B cell (primary cell): ENCODE data around the gene ARHGEF10L. TPM values are rescaled to one million over a fixed set of nuclear protein-coding genes. Genes with fewer than 3 reads are reported as not detected.

Experiments
- ATAC-seq: fragments of 200-7000 bp; cut with Tn5 transposase; one replicate; pipeline ENCODE4 v1.10.0; 2021; ENCODE audit warnings: low read depth, mild to moderate bottlenecking, moderate number of reproducible peaks, moderate library complexity
- CTCF ChIA-PET: fragments of 350-600 bp; sonication (Branson Sonifier 250); formaldehyde crosslinking; loops from one replicate; lab custom pipeline; 2021; ENCODE audit warnings: antibody characterized with exemption, inconsistent platforms; lab: Charles Lee
- POLR2A ChIA-PET: fragments of 350-600 bp; sonication (Branson Sonifier 250); formaldehyde crosslinking; loops from one replicate; lab custom pipeline; 2021; ENCODE audit warnings: antibody characterized with exemption; lab: Charles Lee
- DNase-seq: peaks from one replicate; pipeline ENCODE4 v3.0.0; 2013
- H2AFZ ChIP-seq: 2 replicates; pipeline ENCODE4 v1.6.1; 2012; ENCODE audit warnings: mild to moderate bottlenecking, low read depth, low read length; ENCODE audit not compliant: insufficient read depth, poor library complexity, severe bottlenecking
- H3K27ac ChIP-seq, 2 donors: 1 replicate in 1 of 2; 2 replicates in 1 of 2; pipeline ENCODE4 v1.5.1; 2012 to 2013; ENCODE audit warnings: low read length in 2 of 2, mild to moderate bottlenecking in 2 of 2, moderate library complexity in 1 of 2
- H3K27me3 ChIP-seq, 4 experiments: fragments of 200-600 bp in 1 of 4; sonication (generic) in 1 of 4; replicated peaks in 1 of 4; 1 replicate in 2 of 4; 2 replicates in 2 of 4; pipeline versions ENCODE4 v1.6.1 to v1.7.0; 2013 to 2016; ENCODE audit warnings: low read length in 3 of 4, mild to moderate bottlenecking in 2 of 4, mixed read lengths in 1 of 4, moderate library complexity in 1 of 4; ENCODE audit not compliant: insufficient read depth in 4 of 4, control insufficient read depth in 3 of 4; ENCODE audit errors: control extremely low read depth in 1 of 4
- H3K36me3 ChIP-seq, 2 experiments: replicated peaks in 1 of 2; 1 replicate in 1 of 2; 2 replicates in 1 of 2; pipeline versions ENCODE4 v1.6.1 to v1.7.1; 2013; ENCODE audit warnings: low read length in 1 of 2; ENCODE audit not compliant: insufficient read depth in 2 of 2, control insufficient read depth in 1 of 2; ENCODE audit errors: control extremely low read depth in 1 of 2, extremely low read depth in 1 of 2
- H3K4me1 ChIP-seq, 2 donors: fragments of 200-600 bp in 1 of 2; sonication (generic) in 1 of 2; 1 replicate in 1 of 2; 2 replicates in 1 of 2; pipeline versions ENCODE4 v1.5.1 to v1.6.1; 2013 to 2017; ENCODE audit warnings: low read length in 2 of 2; ENCODE audit not compliant: control insufficient read depth in 2 of 2, insufficient read depth in 2 of 2
- H3K4me2 ChIP-seq: replicated peaks from 2 replicates; pipeline ENCODE3; 2012; ENCODE audit warnings: mild to moderate bottlenecking, low read depth, low read length; ENCODE audit not compliant: poor library complexity, severe bottlenecking
- H3K4me3 ChIP-seq, 5 experiments: fragments of 200-600 bp in 1 of 5; sonication (generic) in 1 of 5; 1 replicate in 3 of 5; 2 replicates in 2 of 5; pipeline versions ENCODE4 v1.5.1 to v1.7.0; 2011 to 2016; ENCODE audit warnings: low read length in 4 of 5, mild to moderate bottlenecking in 4 of 5, low read depth in 2 of 5, control low read depth in 1 of 5, moderate library complexity in 1 of 5; ENCODE audit not compliant: insufficient read depth in 1 of 5; ENCODE audit errors: control extremely low read depth in 1 of 5, extremely low read depth in 1 of 5
- H3K79me2 ChIP-seq: fragments of 200-600 bp; sonication (generic); one replicate; pipeline ENCODE4 v1.6.0; 2016; ENCODE audit warnings: low read length; ENCODE audit not compliant: control insufficient read depth, insufficient read depth
- H3K9ac ChIP-seq: fragments of 200-600 bp; sonication (generic); 2 replicates; pipeline ENCODE4 v1.6.1; 2017; ENCODE audit warnings: mild to moderate bottlenecking, low read length, moderate library complexity
- H3K9me3 ChIP-seq, 3 donors: one replicate each; pipeline versions ENCODE4 v1.6.1 to v1.7.1; 2013; ENCODE audit warnings: low read length in 2 of 3; ENCODE audit not compliant: control insufficient read depth in 2 of 3, insufficient read depth in 1 of 3; ENCODE audit errors: control extremely low read depth in 1 of 3
- H4K20me1 ChIP-seq: 2 replicates; pipeline ENCODE4 v1.6.0; 2012; ENCODE audit warnings: mild to moderate bottlenecking, low read length; ENCODE audit not compliant: insufficient read depth, control insufficient read depth, poor library complexity, severe bottlenecking
- H3K27ac Mint-ChIP-seq: one replicate; pipeline ENCODE4 v1.8.0; 2021; ENCODE audit warnings: mixed read lengths
- H3K27me3 Mint-ChIP-seq: one replicate; pipeline ENCODE4 v1.8.0; 2021; ENCODE audit warnings: mixed read lengths
- H3K4me1 Mint-ChIP-seq: one replicate; pipeline ENCODE4 v1.8.0; 2021; ENCODE audit warnings: mixed read lengths
- H3K4me3 Mint-ChIP-seq: one replicate; pipeline ENCODE4 v1.8.0; 2021; ENCODE audit warnings: mixed read lengths
- H3K9me3 Mint-ChIP-seq: one replicate; pipeline ENCODE4 v1.8.0; 2022; ENCODE audit warnings: mixed read lengths; ENCODE audit not compliant: insufficient read depth
- CTCF ChIP-seq: fragments of 200-600 bp; IDR thresholded peaks from one replicate; pipeline ENCODE4 v1.8.0; 2022; ENCODE audit warnings: antibody characterized with exemption, mild to moderate bottlenecking
- EZH2 ChIP-seq: IDR thresholded peaks from 2 replicates; pipeline ENCODE4 v1.6.1; 2012; ENCODE audit warnings: borderline replicate concordance, low read depth, mild to moderate bottlenecking, moderate library complexity, low read length; ENCODE audit not compliant: insufficient read depth, poor library complexity, severe bottlenecking
- WGBS: methylation state at CpG from one replicate; pipeline ENCODE4 v1.1.5; 2013; ENCODE audit warnings: missing lambda C conversion rate; ENCODE audit not compliant: insufficient coverage; 5-methylcytosine and 5-hydroxymethylcytosine counted together
- intact Hi-C: fragments of 100-400 bp; cut with micrococcal nuclease; formaldehyde crosslinking; loops from one replicate; pipeline ENCODE4 v1.10.0; 2022
- polyA plus RNA-seq: library from polyadenylated mRNA; depleted of rRNA; stranded (reverse); fragments of >200 nt; gene quantifications from 2 replicates; pipeline ENCODE4 v1.2.3, GENCODE V29; 2012
- total RNA-seq, 2 donors: library from RNA; stranded (reverse); fragments of 120-200 nt in 1 of 2; gene quantifications; 1 replicate in 1 of 2; 2 replicates in 1 of 2; pipeline versions ENCODE4 v1.2.3 to v1.2.4, GENCODE V29; 2013 to 2022

The ARHGEF10L gene
- total and polyA plus RNA-seq, 2 donors (not counting 1 experiment from before 2014, with no cell fraction given): 2.0 to 4.9 TPM

GRCh38 chr1:17729909-17730308, 190.4 kb downstream of the ARHGEF10L start:
- ChIA-PET CTCF (no interaction called here), POLR2A (no interaction called here)
- Histone ChIP-seq H3K27me3 (no peaks in the 10 kb centered on the region), H3K79me2 (no peaks in the 10 kb centered on the region), H3K9ac (no peak overlapping the region), H4K20me1 (no peaks in the 10 kb centered on the region), H3K4me1 (no peaks in the 10 kb centered on the region), H3K4me3 (no peak overlapping the region), H3K4me2 (no peak overlapping the region), H2AFZ (no peak overlapping the region), H3K36me3 (no peaks in the 10 kb centered on the region), H3K27ac (no peak overlapping the region), H3K9me3 (peaks cover 0 to 13% (median 0%) of the 10 kb centered on the region in 3 donors)
- H3K4me3 Mint-ChIP-seq: no peak overlapping the region
- peaks cover 8% of the 10 kb centered on the region for H3K27me3 Mint-ChIP-seq
- ATAC-seq (no peak), DNase-seq (no peak)
- no peaks in the 10 kb centered on the region for H3K9me3 Mint-ChIP-seq
- H3K4me1 Mint-ChIP-seq: no peaks in the 10 kb centered on the region
- intact Hi-C loops: no loop called here
- no peak for TF ChIP-seq CTCF
- TF ChIP-seq EZH2: no peak
- H3K27ac Mint-ChIP-seq: no peak overlapping the region
- WGBS: 84% methylated on average over 7 of the region's 10 CpGs

- Mint-ChIP-seq H3K27me3 (peaks cover 5% of the 10 kb centered on the region), H3K9me3 (no peaks in the 10 kb centered on the region), H3K4me1 (no peaks in the 10 kb centered on the region), H3K27ac (no peak overlapping the region), H3K4me3 (no peak overlapping the region)
- H3K79me2 ChIP-seq: no peaks in the 10 kb centered on the region
- ATAC-seq (no peak), DNase-seq (no peak)
- H3K4me1 ChIP-seq: no peaks in the 10 kb centered on the region
- H3K9me3 ChIP-seq: peaks cover 0 to 10% (median 0%) of the 10 kb centered on the region in 3 donors
- TF ChIP-seq CTCF (no peak), EZH2 (no peak)
- intact Hi-C loops: no loop called here
- ChIA-PET POLR2A (no interaction called here), CTCF (no interaction called here)
- no peaks in the 10 kb centered on the region for H3K27me3 ChIP-seq
- 88% methylated on average over 4 of the region's 5 CpGs for WGBS
- H3K4me3 ChIP-seq: no peak overlapping the region
- no peaks in the 10 kb centered on the region for H4K20me1 ChIP-seq
- no peak overlapping the region for H3K4me2 ChIP-seq
- H3K27ac ChIP-seq: no peak overlapping the region
- H3K9ac ChIP-seq: no peak overlapping the region
- H3K36me3 ChIP-seq: no peaks in the 10 kb centered on the region
- H2AFZ ChIP-seq: no peak overlapping the region
These were observed 192.0 kb downstream of the ARHGEF10L start for GRCh38 chr1:17731460-17731859.
